Mucosa of descending colon (tissue), 3 donors: ENCODE data around the gene ZNF655. TPM values are rescaled to one million over a fixed set of nuclear protein-coding genes. Genes with fewer than 3 reads are reported as not detected.

Source experiments
- ATAC-seq: fragments of 200-7000 bp; cut with Tn5 transposase; one replicate; pipeline ENCODE4 v1.9.1; 2020; ENCODE audit warnings: mild to moderate bottlenecking, moderate library complexity
- DNase-seq, 3 donors: peaks; one replicate each; pipeline ENCODE4 v3.0.0-alpha.2; 2020
- H3K36me3 ChIP-seq: fragments of 200-600 bp; one replicate; pipeline ENCODE4 v1.8.0; 2021; ENCODE audit warnings: low read depth, mild to moderate bottlenecking
- H3K4me1 ChIP-seq: fragments of 200-600 bp; one replicate; pipeline ENCODE4 v1.8.0; 2021; ENCODE audit warnings: low read depth, mild to moderate bottlenecking
- H3K4me3 ChIP-seq: fragments of 200-600 bp; one replicate; pipeline ENCODE4 v1.8.0; 2021; ENCODE audit warnings: mild to moderate bottlenecking
- H3K9me3 ChIP-seq: fragments of 200-600 bp; one replicate; pipeline ENCODE4 v1.8.0; 2021; ENCODE audit warnings: mild to moderate bottlenecking
- intact Hi-C, 2 donors: fragments of 100-400 bp; cut with DNase I in 1 of 2; cut with micrococcal nuclease in 1 of 2; formaldehyde crosslinking; loops; one replicate each; pipeline versions ENCODE4 v1.11.0 to v1.11.1; 2022; cut with DNase I, micrococcal nuclease
- total RNA-seq, 3 donors: library from RNA; stranded (reverse); fragmentation: NEBNext Ultra II Directional in 2 of 3; extraction: Animal tissue kit (Norgen Biotek cat#: 25700) in 2 of 3; gene quantifications; one replicate each; pipeline versions ENCODE4 v1.2.1 to v1.2.4, GENCODE V29; 2021 to 2023
- TF ChIP-seq, protein P1 (sequence below): fragments of 200-600 bp; IDR thresholded peaks from one replicate; pipeline ENCODE4 v1.8.0; 2022; ENCODE audit warnings: antibody characterized with exemption, mild to moderate bottlenecking
- donor health status: DM: no; HTN: no; CAD: no; lungs with moderate emphysema.
- donor health status: DM: no; HTN: no; CAD: no.
- donor health status: DM: no; HTN: yes; CAD: no.

The ZNF655 gene
- total RNA-seq, 3 donors from 2014 or later, result 64.4 to 99.0 (median 84.0) TPM

DNA sequence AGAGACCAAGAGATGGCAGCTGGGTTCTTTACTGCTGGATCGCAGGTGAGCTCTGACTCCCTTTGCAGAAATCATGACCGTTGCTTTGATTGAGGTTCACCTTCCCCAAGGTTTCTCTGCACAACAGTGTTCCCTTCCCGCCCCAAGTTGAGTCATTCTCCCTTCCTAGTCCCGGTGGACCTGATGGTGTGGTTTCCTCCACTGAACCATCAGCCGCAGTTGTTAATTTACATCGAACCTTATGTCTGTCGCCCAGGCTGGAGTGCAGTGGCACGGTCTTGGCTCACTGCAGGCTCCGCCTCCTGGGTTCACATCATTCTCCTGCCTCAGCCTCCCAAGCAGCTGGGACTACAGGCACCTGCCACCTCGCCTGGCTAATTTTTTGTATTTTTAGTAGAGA is 64.2 kb downstream of the ZNF655 start:
- H3K9me3 ChIP-seq, result no peaks in the 10 kb centered on the region
- ATAC-seq (no peak), DNase-seq (no peak)
- intact Hi-C loops, result no loop called here
- no peak overlapping the region for H3K4me3 ChIP-seq
- peaks cover 4% of the 10 kb centered on the region for H3K4me1 ChIP-seq
- TF ChIP-seq, protein P1, sequence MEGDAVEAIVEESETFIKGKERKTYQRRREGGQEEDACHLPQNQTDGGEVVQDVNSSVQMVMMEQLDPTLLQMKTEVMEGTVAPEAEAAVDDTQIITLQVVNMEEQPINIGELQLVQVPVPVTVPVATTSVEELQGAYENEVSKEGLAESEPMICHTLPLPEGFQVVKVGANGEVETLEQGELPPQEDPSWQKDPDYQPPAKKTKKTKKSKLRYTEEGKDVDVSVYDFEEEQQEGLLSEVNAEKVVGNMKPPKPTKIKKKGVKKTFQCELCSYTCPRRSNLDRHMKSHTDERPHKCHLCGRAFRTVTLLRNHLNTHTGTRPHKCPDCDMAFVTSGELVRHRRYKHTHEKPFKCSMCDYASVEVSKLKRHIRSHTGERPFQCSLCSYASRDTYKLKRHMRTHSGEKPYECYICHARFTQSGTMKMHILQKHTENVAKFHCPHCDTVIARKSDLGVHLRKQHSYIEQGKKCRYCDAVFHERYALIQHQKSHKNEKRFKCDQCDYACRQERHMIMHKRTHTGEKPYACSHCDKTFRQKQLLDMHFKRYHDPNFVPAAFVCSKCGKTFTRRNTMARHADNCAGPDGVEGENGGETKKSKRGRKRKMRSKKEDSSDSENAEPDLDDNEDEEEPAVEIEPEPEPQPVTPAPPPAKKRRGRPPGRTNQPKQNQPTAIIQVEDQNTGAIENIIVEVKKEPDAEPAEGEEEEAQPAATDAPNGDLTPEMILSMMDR, result no peak
- H3K36me3 ChIP-seq, result peaks cover 4% of the 10 kb centered on the region

DNA sequence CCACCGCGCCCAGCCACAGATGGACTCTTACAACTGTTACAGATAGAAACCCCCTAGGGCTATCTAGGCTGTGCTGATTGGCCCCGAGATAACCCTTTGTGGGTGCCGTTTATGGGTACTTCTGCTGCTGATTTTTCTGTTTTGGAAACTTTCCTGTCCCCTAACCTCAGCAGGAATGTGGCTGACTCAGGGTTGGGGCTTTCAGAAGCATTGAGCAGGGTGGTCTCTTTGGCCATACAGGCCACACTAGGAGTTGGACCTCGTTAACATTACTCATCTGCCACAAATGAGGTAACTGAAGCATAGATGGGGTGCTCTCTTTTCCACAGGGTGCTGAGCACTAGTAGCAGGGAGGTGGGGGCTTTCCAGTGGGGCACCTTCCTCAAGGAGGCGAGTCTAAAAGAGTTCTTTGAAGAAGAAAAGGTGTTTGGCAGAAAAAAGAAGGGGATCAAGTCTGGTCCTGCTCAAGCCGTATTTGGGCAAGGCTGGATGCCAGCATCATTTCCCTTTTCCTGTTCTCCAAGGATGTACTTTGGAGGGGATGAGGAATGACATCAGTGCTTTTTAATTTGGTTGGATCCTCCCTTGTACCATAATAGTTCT is 64.8 kb downstream of the ZNF655 start:
- ATAC-seq (no peak), DNase-seq (no peak)
- no peaks in the 10 kb centered on the region for H3K4me1 ChIP-seq
- TF ChIP-seq, protein P1, result no peak
- H3K9me3 ChIP-seq, result no peaks in the 10 kb centered on the region
- peaks cover 8% of the 10 kb centered on the region for H3K36me3 ChIP-seq
- intact Hi-C loops, result no loop called here
- no peak overlapping the region for H3K4me3 ChIP-seq

DNA sequence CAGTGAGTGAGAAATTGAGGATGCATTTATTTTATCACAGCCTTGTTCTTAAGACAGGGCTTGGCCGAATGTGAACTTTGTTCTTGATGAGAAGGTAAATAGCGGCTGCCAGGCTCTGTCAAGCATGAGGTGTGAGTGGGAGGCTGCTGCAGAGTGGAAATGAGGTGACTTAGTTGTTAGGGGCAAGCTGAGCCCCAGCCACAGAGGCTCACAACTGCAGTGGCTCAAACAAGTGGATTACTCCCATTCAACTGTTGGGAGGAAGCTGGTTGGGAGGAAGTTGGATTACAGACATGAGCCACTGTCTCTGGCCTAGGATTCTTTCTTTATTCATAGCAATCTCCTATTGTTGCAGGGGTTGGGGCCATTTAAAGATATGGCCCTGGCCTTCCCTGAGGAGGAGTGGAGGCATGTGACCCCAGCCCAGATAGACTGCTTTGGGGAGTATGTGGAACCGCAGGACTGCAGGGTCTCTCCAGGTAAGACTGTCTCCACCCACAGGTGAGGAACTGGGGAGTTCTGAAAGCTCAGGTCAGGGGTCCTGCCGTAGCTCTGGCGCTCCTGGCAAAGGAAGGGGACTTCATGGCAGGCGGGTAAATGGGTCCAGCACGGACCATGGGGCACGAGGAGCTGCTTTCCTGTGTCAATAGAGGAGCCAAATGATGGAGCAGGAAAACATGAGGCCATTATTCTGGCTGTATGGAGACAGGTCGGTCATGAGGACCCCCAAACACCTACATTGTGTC is 65.4 kb downstream of the ZNF655 start:
- DNase-seq, result no peak
- Histone ChIP-seq H3K36me3 (peaks cover 8% of the 10 kb centered on the region), H3K4me3 (no peak overlapping the region), H3K4me1 (no peaks in the 10 kb centered on the region), H3K9me3 (no peaks in the 10 kb centered on the region)
- intact Hi-C loops, result no loop called here
- peak; percentile 21 for ATAC-seq
- TF ChIP-seq, protein P1, result no peak

DNA sequence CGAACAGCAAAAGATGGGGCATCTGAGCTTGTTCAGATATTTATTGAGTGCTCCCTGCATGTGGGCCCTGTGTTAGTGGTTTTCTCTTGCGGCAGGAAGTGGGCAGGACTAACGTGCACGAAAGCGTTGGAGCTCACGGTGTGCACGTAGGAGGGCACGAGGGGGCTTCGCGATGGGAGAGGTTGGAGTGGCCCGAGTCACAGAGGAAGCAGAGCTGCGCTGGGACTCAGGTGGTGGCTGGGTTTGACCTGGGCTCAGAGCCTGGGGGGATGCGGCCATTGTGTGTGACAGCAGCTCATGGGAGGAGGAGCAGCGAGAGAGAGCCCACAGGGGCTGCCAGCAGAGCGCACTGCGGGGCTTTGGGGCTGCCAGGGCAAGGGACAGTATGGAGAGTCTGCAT is 66.0 kb downstream of the ZNF655 start:
- no peak overlapping the region for H3K4me3 ChIP-seq
- H3K4me1 ChIP-seq, result no peaks in the 10 kb centered on the region
- ATAC-seq, result peak; percentile 78
- intact Hi-C loops, result no loop called here
- TF ChIP-seq, protein P1, result no peak
- peak; percentile 39 to 73 (median 51) for DNase-seq
- H3K36me3 ChIP-seq, result peaks cover 8% of the 10 kb centered on the region
- H3K9me3 ChIP-seq, result no peaks in the 10 kb centered on the region

DNA sequence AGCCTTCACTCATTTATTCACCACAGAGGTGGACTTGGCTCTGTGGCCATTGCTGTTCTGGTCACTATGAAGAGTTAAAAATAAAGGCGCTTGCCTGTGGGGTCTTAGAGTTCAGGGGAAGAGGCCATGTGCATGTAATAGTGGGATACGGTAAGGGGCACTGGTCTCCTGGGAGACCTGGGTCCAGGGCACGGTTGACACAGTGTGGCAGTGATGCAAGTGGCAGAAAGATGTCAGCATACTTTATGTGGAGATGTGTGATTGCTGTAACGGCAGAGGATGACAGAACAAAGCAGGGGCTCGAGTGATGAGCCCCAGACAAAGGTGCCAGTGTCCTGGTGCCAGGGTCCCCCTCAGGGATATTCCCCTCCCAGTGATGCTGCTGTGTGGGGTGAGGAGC is 66.9 kb downstream of the ZNF655 start:
- no peak for ATAC-seq
- no peaks in the 10 kb centered on the region for H3K4me1 ChIP-seq

More for the DNA sequence above, 66.9 kb downstream of the ZNF655 start:
- DNase-seq, result no peak
- intact Hi-C loops, result no loop called here
- TF ChIP-seq, protein P1, result no peak
- H3K36me3 ChIP-seq, result peaks cover 8% of the 10 kb centered on the region
- no peak overlapping the region for H3K4me3 ChIP-seq
- no peaks in the 10 kb centered on the region for H3K9me3 ChIP-seq
